ENCODE measurements around the gene WWOX. TPM values are rescaled to one million over a fixed set of nuclear protein-coding genes. Genes with fewer than 3 reads are reported as not detected.

Gene WWOX
- total RNA-seq, 2 donors from 2014 or later: 33.8 to 82.5 TPM

DNA sequence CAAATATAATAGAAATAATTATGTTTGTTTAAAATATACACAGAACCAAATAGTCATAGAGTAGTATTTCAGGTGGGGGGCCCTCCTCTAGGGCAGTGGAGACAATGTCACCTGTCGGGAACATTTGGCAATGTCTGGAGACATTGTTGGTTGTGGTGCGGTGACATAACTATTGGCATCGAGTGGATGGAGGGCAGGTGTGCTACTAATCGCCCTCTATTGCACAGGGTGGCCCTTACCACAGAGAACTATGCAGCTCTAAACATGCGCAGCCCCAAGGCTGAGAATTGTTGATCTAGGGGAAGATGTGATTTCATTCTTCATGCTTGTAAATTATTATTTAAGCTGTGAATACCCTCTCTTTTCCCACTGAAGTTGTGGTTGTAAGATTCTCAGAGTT, 594.0 kb downstream of the WWOX start:
- TF ChIP-seq, protein P1, sequence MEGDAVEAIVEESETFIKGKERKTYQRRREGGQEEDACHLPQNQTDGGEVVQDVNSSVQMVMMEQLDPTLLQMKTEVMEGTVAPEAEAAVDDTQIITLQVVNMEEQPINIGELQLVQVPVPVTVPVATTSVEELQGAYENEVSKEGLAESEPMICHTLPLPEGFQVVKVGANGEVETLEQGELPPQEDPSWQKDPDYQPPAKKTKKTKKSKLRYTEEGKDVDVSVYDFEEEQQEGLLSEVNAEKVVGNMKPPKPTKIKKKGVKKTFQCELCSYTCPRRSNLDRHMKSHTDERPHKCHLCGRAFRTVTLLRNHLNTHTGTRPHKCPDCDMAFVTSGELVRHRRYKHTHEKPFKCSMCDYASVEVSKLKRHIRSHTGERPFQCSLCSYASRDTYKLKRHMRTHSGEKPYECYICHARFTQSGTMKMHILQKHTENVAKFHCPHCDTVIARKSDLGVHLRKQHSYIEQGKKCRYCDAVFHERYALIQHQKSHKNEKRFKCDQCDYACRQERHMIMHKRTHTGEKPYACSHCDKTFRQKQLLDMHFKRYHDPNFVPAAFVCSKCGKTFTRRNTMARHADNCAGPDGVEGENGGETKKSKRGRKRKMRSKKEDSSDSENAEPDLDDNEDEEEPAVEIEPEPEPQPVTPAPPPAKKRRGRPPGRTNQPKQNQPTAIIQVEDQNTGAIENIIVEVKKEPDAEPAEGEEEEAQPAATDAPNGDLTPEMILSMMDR (IDR thresholded peaks at IDR 0.05): no peak

DNA sequence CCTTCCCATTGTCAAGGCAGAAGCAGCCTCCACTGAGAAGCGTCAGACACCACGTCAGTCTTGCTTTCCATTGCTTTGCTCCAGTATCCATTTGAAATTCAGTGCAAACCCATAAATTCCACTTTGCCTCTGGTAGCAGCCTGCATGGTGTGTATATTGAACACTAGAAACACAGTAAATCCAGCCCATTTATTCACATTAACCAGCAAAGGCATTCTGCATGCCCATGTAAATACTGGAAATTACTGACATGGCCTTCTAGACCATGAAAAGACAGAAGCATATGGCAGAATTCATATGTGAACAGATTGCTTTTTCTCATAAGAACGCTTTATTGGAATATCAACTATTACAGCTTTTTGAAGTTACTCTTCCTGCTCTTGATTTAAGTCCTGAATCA, 595.0 kb downstream of the WWOX start:
- no peak for ATAC-seq (ENCODE audit: insufficient number of reproducible peaks, low FRiP score, low read depth)
- TF ChIP-seq, protein P1 (IDR thresholded peaks at IDR 0.05): no peak

More for the DNA sequence above, 594.0 kb downstream of the WWOX start:
- Histone ChIP-seq H3K27me3 (replicated peaks; ENCODE audit: insufficient read depth) (no peaks in the 10 kb centered on the region), H3K9me3 (no peaks in the 10 kb centered on the region), H3K4me3 (no peak overlapping the region), H3K36me3 (no peaks in the 10 kb centered on the region), H3K4me1 (ENCODE audit: control insufficient read depth in 1 of 2, low read depth in 2 of 2) (no peaks in the 10 kb centered on the region), H3K27ac (no peak overlapping the region)
- ATAC-seq (ENCODE audit: insufficient number of reproducible peaks, low FRiP score, low read depth): no peak
- no peak for DNase-seq (ENCODE audit: low spot score)

DNA sequence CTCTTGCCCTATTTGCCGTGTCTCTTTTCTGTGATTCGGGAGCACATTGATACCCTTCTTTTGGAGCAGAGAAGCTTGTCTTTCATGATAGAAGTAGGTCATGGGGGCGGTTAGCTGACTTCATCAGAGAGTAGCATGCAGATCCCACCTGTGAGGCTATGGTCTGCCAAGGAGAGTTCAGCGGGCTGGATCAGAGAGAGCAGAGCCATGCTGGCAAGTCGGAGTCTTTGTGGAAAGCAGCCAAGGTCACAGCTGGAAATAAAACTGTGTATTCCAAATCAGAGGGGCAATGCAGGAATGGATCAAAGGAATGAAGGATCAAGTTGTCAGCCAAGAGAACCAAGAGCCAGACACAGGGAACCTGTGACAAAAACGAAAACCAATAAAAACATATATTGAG, 595.9 kb downstream of the WWOX start:
- no peaks in the 10 kb centered on the region for H3K9me3 ChIP-seq

More for the DNA sequence above, 595.0 kb downstream of the WWOX start:
- H3K4me1 ChIP-seq (ENCODE audit: control insufficient read depth in 1 of 2, low read depth in 2 of 2): no peaks in the 10 kb centered on the region
- no peaks in the 10 kb centered on the region for H3K36me3 ChIP-seq
- DNase-seq (ENCODE audit: low spot score): no peak
- H3K27ac ChIP-seq: no peak overlapping the region
- no peaks in the 10 kb centered on the region for H3K27me3 ChIP-seq (replicated peaks; ENCODE audit: insufficient read depth)
- no peaks in the 10 kb centered on the region for H3K9me3 ChIP-seq
- H3K4me3 ChIP-seq: no peak overlapping the region

DNA sequence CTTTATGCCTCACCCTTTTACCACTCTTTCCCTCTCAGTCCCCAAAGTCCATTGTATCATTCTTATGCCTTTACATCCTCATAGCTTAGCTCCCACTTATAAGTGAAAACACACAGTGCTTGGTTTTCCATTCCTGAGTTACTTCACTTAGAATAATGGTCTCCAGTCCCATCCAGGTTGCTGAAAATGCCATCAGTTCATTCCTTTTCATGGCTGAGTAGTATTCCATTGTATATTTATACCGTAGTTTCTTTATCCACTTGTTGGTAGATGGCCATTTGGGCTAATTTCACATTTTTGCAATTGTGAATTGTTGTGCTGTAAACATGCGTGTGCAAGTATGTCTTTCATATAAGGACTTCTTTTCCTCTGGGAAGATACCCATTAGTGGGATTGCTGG, 597.3 kb downstream of the WWOX start:
- TF ChIP-seq, protein P1 (IDR thresholded peaks at IDR 0.05): no peak
- Histone ChIP-seq H3K27me3 (replicated peaks; ENCODE audit: insufficient read depth) (no peaks in the 10 kb centered on the region), H3K9me3 (no peaks in the 10 kb centered on the region), H3K27ac (no peak overlapping the region), H3K4me1 (ENCODE audit: control insufficient read depth in 1 of 2, low read depth in 2 of 2) (no peaks in the 10 kb centered on the region), H3K4me3 (no peak overlapping the region), H3K36me3 (no peaks in the 10 kb centered on the region)
- DNase-seq (ENCODE audit: low spot score) (no peak), ATAC-seq (ENCODE audit: insufficient number of reproducible peaks, low FRiP score, low read depth) (no peak)

More for the DNA sequence above, 595.9 kb downstream of the WWOX start:
- TF ChIP-seq, protein P1 (IDR thresholded peaks at IDR 0.05): no peak
- Histone ChIP-seq H3K4me3 (no peak overlapping the region), H3K27me3 (replicated peaks; ENCODE audit: insufficient read depth) (no peaks in the 10 kb centered on the region), H3K27ac (no peak overlapping the region), H3K36me3 (no peaks in the 10 kb centered on the region), H3K4me1 (ENCODE audit: control insufficient read depth in 1 of 2, low read depth in 2 of 2) (no peaks in the 10 kb centered on the region)
- ATAC-seq (ENCODE audit: insufficient number of reproducible peaks, low FRiP score, low read depth): no peak
- no peak for DNase-seq (ENCODE audit: low spot score)

DNA sequence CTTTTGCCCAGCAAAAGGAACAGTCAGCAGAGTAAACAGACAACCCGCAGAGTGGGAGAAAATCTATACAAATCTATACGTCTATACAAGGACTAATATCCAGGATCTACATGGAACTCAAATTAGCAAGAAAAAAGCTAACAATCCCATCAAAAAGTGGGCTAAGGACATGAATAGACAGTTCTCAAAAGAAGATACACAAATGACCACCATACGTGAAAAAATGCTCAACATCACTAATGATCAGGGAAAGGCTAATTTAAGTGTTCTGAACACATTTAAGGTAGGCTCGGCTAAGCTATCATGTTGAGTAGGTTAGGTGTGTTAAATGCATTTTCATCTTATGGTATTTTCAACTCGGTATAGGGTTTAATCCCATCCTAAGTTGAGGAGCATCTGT, 598.0 kb downstream of the WWOX start:
- ATAC-seq (ENCODE audit: insufficient number of reproducible peaks, low FRiP score, low read depth) (no peak), DNase-seq (ENCODE audit: low spot score) (no peak)
- Histone ChIP-seq H3K9me3 (no peaks in the 10 kb centered on the region), H3K4me1 (ENCODE audit: control insufficient read depth in 1 of 2, low read depth in 2 of 2) (no peaks in the 10 kb centered on the region), H3K27me3 (replicated peaks; ENCODE audit: insufficient read depth) (no peaks in the 10 kb centered on the region), H3K36me3 (no peaks in the 10 kb centered on the region), H3K4me3 (no peak overlapping the region), H3K27ac (no peak overlapping the region)
- TF ChIP-seq, protein P1 (IDR thresholded peaks at IDR 0.05): no peak
